Esophagus (tissue), 2 donors: ENCODE measurements around the gene CDKN3. TPM values are rescaled to one million over a fixed set of nuclear protein-coding genes. Genes with fewer than 3 reads are reported as not detected.
"Not testable (repeated sequence)": the region's sequence is repeated elsewhere in the genome, so short reads cannot be mapped to it uniquely, and the experiment has no call there.

Experiments used
- H3K27ac ChIP-seq, 2 donors: one replicate each; pipeline ENCODE4 v1.5.1; 2013; ENCODE audit warnings: low read depth in 2 of 2, mild to moderate bottlenecking in 2 of 2, inconsistent platforms in 1 of 2, low read length in 1 of 2, moderate library complexity in 1 of 2
- H3K27me3 ChIP-seq, 2 donors: one replicate each; pipeline ENCODE4 v1.6.1; 2013; ENCODE audit warnings: low read length in 2 of 2, control low read depth in 1 of 2, mild to moderate bottlenecking in 1 of 2; ENCODE audit not compliant: insufficient read depth in 2 of 2, control insufficient read depth in 1 of 2
- H3K36me3 ChIP-seq, 2 donors: one replicate each; pipeline ENCODE4 v1.6.1; 2013; ENCODE audit warnings: low read length in 1 of 2; ENCODE audit not compliant: control insufficient read depth in 2 of 2, insufficient read depth in 2 of 2
- H3K4me1 ChIP-seq, 2 donors: one replicate each; pipeline ENCODE4 v1.6.1; 2013; ENCODE audit warnings: low read length in 1 of 2; ENCODE audit not compliant: control insufficient read depth in 2 of 2, insufficient read depth in 2 of 2
- H3K4me3 ChIP-seq, 2 donors: one replicate each; pipeline ENCODE4 v1.5.1; 2013; ENCODE audit warnings: low read length in 2 of 2, mild to moderate bottlenecking in 2 of 2, low read depth in 1 of 2, moderate library complexity in 1 of 2
- H3K9me3 ChIP-seq, 2 donors: one replicate each; pipeline ENCODE4 v1.6.1; 2013; ENCODE audit warnings: mild to moderate bottlenecking in 2 of 2, low read depth in 1 of 2, low read length in 1 of 2, moderate library complexity in 1 of 2; ENCODE audit not compliant: control insufficient read depth in 2 of 2, insufficient read depth in 1 of 2
- WGBS, 2 donors: extraction: QIAGEN DNeasy Blood & Tissue Kit; methylation state at CpG; one replicate each; pipeline ENCODE4 v1.1.7; 2013; 5-methylcytosine and 5-hydroxymethylcytosine counted together
- polyA plus RNA-seq, 2 donors: library from polyadenylated mRNA; stranded (reverse); fragments of 200-250 nt; gene quantifications; one replicate each; pipeline ENCODE4 v1.2.3, GENCODE V29; 2013
- donor health status: healthy with polysubstance abuse.
- donor health status: Bipolar disorder and iron deficiency.

CDKN3 gene
- polyA plus RNA-seq, 2 donors = 17.0 to 25.5 TPM

GRCh38 chr14:54369343-54369742 is 27.5 kb upstream of the CDKN3 start:
- Histone ChIP-seq H3K4me1 (peaks cover 0 to 3% of the 10 kb centered on the region in 2 donors), H3K36me3 (no peaks in the 10 kb centered on the region), H3K27ac (no peak overlapping the region), H3K9me3 (no peaks in the 10 kb centered on the region), H3K27me3 (no peaks in the 10 kb centered on the region), H3K4me3 (no peak overlapping the region)
- 93 to 95% methylated on average over 2 of the region's 2 CpGs for WGBS, 2 donors

GRCh38 chr14:54370323-54371198 is 26.2 kb upstream of the CDKN3 start:
- Histone ChIP-seq H3K4me3 (no peak overlapping the region), H3K27me3 (no peaks in the 10 kb centered on the region), H3K9me3 (no peaks in the 10 kb centered on the region), H3K4me1 (peaks cover 0 to 3% of the 10 kb centered on the region in 2 donors), H3K36me3 (no peaks in the 10 kb centered on the region), H3K27ac (no peak overlapping the region)
- 67 to 68% methylated on average over 11 of the region's 11 CpGs for WGBS, 2 donors

- H3K4me1 ChIP-seq = no peaks in the 10 kb centered on the region
- H3K4me3 ChIP-seq = no peak overlapping the region
- no peaks in the 10 kb centered on the region for H3K9me3 ChIP-seq
- H3K27me3 ChIP-seq = no peaks in the 10 kb centered on the region
- WGBS, 2 donors = 58 to 59% methylated on average over 7 of the region's 7 CpGs
- H3K27ac ChIP-seq = no peak overlapping the region
- H3K36me3 ChIP-seq = no peaks in the 10 kb centered on the region
Measured at GRCh38 chr14:54374117-54374884, 22.5 kb upstream of the CDKN3 start.

GRCh38 chr14:54377501-54377900 is 19.3 kb upstream of the CDKN3 start:
- no peak overlapping the region for H3K27ac ChIP-seq
- H3K9me3 ChIP-seq = no peaks in the 10 kb centered on the region
- H3K27me3 ChIP-seq = no peaks in the 10 kb centered on the region
- 56 to 60% methylated on average over 7 of the region's 7 CpGs for WGBS, 2 donors
- no peaks in the 10 kb centered on the region for H3K4me1 ChIP-seq
- H3K36me3 ChIP-seq = no peaks in the 10 kb centered on the region
- no peak overlapping the region for H3K4me3 ChIP-seq

GRCh38 chr14:54378893-54379292 is 17.9 kb upstream of the CDKN3 start:
- H3K27ac ChIP-seq, H3K9me3 ChIP-seq, H3K27me3 ChIP-seq, H3K4me3 ChIP-seq, H3K36me3 ChIP-seq, H3K4me1 ChIP-seq: not testable (repeated sequence)
- 75 to 79% methylated on average over 5 of the region's 5 CpGs for WGBS, 2 donors

- 58 to 76% methylated on average over 3 of the region's 3 CpGs for WGBS, 2 donors
- H3K4me3 ChIP-seq, H3K27ac ChIP-seq, H3K4me1 ChIP-seq, H3K36me3 ChIP-seq, H3K9me3 ChIP-seq, H3K27me3 ChIP-seq: not testable (repeated sequence)
Measured at GRCh38 chr14:54380558-54380957, 16.2 kb upstream of the CDKN3 start.

GRCh38 chr14:54381821-54382220 is 15.0 kb upstream of the CDKN3 start:
- H3K4me1 ChIP-seq = no peaks in the 10 kb centered on the region
- H3K27ac ChIP-seq = no peak overlapping the region
- H3K9me3 ChIP-seq = no peaks in the 10 kb centered on the region
- H3K27me3 ChIP-seq = no peaks in the 10 kb centered on the region
- H3K4me3 ChIP-seq = no peak overlapping the region
- H3K36me3 ChIP-seq = no peaks in the 10 kb centered on the region

GRCh38 chr14:54383835-54384234 is 13.0 kb upstream of the CDKN3 start:
- Histone ChIP-seq H3K27ac (no peak overlapping the region), H3K27me3 (no peaks in the 10 kb centered on the region), H3K36me3 (no peaks in the 10 kb centered on the region), H3K9me3 (no peaks in the 10 kb centered on the region), H3K4me3 (no peak overlapping the region), H3K4me1 (no peaks in the 10 kb centered on the region)
- 90 to 93% methylated on average over 4 of the region's 4 CpGs for WGBS, 2 donors

- Histone ChIP-seq H3K4me1 (no peaks in the 10 kb centered on the region), H3K9me3 (no peaks in the 10 kb centered on the region), H3K4me3 (no peak overlapping the region), H3K27ac (no peak overlapping the region), H3K36me3 (no peaks in the 10 kb centered on the region), H3K27me3 (no peaks in the 10 kb centered on the region)
- 83 to 88% methylated on average over 4 of the region's 4 CpGs for WGBS, 2 donors
Measured at GRCh38 chr14:54385556-54385955, 11.3 kb upstream of the CDKN3 start.
